Esophagus squamous epithelium (tissue), 5 donors: ENCODE results near the gene CDIPT. TPM values are rescaled to one million over a fixed set of nuclear protein-coding genes. Genes with fewer than 3 reads are reported as not detected.

ENCODE experiments used
- DNase-seq: peaks from one replicate; lab custom pipeline; 2025; lab: John Stamatoyannopoulos, UW
- H3K27ac ChIP-seq, 4 donors: fragments of 200-600 bp; sonication (generic); one replicate each; pipeline ENCODE4 v1.5.1; 2016 to 2019; ENCODE audit warnings: mild to moderate bottlenecking in 1 of 4
- H3K27me3 ChIP-seq, 4 donors: fragments of 200-600 bp; sonication (generic); 1 replicate in 3 of 4; 2 replicates in 1 of 4; pipeline versions ENCODE4 v1.5.1 to v1.6.0; 2017 to 2021; ENCODE audit warnings: antibody characterized with exemption in 1 of 4
- H3K36me3 ChIP-seq, 3 donors: fragments of 200-600 bp; sonication (generic); one replicate each; pipeline ENCODE4 v1.5.1; 2016 to 2019
- H3K4me1 ChIP-seq, 3 donors: fragments of 200-600 bp; sonication (generic); one replicate each; pipeline ENCODE4 v1.5.1; 2017 to 2019
- H3K4me3 ChIP-seq, 4 donors: fragments of 200-600 bp; sonication (generic); 1 replicate in 3 of 4; 2 replicates in 1 of 4; pipeline ENCODE4 v1.5.1; 2016 to 2019; ENCODE audit warnings: mild to moderate bottlenecking in 2 of 4, moderate library complexity in 1 of 4
- H3K9me3 ChIP-seq, 3 donors: fragments of 200-600 bp; sonication (generic); one replicate each; pipeline ENCODE4 v1.5.1; 2016 to 2019
- POLR2A ChIP-seq, 4 donors: fragments of 450-650 bp; IDR thresholded peaks; one replicate each; pipeline ENCODE4 v1.6.1; 2017; ENCODE audit warnings: antibody characterized with exemption in 4 of 4, mild to moderate bottlenecking in 4 of 4, moderate library complexity in 3 of 4
- WGBS, 2 donors: methylation state at CpG; one replicate each; pipeline ENCODE4 v1.1.5; 2018; 5-methylcytosine and 5-hydroxymethylcytosine counted together
- intact Hi-C: fragments of 100-400 bp; cut with DNase I; formaldehyde crosslinking; loops from one replicate; pipeline ENCODE4 v1.15.0; 2022
- total RNA-seq, 4 donors: library from RNA; depleted of rRNA; stranded (reverse); fragments of >200 nt; gene quantifications; one replicate each; pipeline ENCODE4 v1.1.0, GENCODE V29; 2016
- TF ChIP-seq, protein P1 (sequence below), 6 experiments: fragments of 450-650 bp in 4 of 6; fragments of 200-600 bp in 2 of 6; sonication (generic) in 2 of 6; IDR thresholded peaks; one replicate each; pipeline ENCODE4 v1.5.1; 2016 to 2019; ENCODE audit warnings: antibody characterized with exemption in 6 of 6, mild to moderate bottlenecking in 4 of 6, moderate library complexity in 4 of 6
- donor health status: DM: yes; HTN: yes; CAD: no.

The CDIPT gene
- total RNA-seq, 4 donors from 2014 or later: 34.6 to 78.8 (median 44.6) TPM

DNA sequence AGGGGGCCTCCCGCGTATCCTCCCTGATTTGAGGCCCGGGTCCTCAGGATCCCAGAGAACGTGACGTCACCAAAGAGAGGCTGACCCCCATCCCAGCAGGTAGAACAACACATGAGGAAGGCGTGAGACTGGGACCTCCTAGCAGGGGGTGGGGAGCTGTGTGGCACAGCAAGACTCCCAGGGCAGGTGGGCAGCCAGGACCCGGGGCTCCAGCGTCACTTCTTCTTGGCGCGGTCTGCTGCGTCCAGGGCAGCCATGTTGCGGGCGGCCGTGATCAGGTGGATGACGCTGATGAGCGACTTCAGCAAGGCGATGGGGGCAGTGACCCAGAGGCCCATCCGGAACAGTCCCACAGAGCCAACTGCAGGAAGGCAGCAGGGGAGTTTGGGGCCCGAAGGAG lies 4.1 kb downstream of the CDIPT start:
- Histone ChIP-seq H3K4me3 (no peak overlapping the region), H3K36me3 (peaks cover 19 to 33% (median 22%) of the 10 kb centered on the region in 3 donors), H3K9me3 (no peaks in the 10 kb centered on the region), H3K4me1 (peaks cover 16 to 32% (median 19%) of the 10 kb centered on the region in 3 donors), H3K27me3 (no peaks in the 10 kb centered on the region), H3K27ac (no peak overlapping the region)
- intact Hi-C loops: no loop called here
- no peak for DNase-seq
- TF ChIP-seq, protein P1, sequence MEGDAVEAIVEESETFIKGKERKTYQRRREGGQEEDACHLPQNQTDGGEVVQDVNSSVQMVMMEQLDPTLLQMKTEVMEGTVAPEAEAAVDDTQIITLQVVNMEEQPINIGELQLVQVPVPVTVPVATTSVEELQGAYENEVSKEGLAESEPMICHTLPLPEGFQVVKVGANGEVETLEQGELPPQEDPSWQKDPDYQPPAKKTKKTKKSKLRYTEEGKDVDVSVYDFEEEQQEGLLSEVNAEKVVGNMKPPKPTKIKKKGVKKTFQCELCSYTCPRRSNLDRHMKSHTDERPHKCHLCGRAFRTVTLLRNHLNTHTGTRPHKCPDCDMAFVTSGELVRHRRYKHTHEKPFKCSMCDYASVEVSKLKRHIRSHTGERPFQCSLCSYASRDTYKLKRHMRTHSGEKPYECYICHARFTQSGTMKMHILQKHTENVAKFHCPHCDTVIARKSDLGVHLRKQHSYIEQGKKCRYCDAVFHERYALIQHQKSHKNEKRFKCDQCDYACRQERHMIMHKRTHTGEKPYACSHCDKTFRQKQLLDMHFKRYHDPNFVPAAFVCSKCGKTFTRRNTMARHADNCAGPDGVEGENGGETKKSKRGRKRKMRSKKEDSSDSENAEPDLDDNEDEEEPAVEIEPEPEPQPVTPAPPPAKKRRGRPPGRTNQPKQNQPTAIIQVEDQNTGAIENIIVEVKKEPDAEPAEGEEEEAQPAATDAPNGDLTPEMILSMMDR (IDR thresholded peaks at IDR 0.05): no peak
- no peak for TF ChIP-seq POLR2A (IDR thresholded peaks at IDR 0.05)
- 80 to 90% methylated on average over 2 to 14 of the region's 19 CpGs for WGBS, 2 donors

DNA sequence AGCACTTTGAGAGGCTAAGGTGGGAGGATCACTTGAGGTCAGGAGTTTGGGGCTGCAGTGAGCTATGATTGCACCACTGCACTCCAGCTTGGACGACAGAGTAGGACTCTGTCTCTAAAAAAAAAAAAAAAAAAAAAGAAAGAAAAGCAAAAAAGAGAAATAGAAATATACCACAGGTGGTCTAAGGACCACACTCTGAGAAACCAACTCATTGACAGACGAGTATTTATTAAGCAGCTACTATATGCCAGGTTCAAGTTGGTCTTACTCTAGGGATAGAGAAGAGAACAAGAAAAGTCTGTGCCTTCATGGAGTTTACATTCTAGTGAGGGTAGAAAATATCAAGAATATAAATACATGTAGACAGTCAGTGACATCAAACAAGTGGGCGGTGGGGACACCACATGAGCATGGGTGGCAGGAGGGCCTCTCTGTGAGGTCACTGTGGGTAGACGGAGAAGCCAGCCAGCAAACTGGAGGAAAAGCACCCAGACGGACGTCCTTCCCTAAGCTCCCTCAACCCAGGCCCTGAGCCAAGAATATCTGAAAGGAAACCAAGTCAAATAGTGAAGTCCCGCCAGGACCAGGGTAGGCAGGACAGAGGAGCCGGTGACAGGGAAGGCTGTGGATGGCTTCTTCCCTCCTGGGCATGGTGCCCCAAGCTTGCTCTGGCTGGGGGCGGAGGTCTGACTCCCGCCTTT lies 4.7 kb downstream of the CDIPT start:
- Histone ChIP-seq H3K36me3 (peaks cover 19 to 33% (median 22%) of the 10 kb centered on the region in 3 donors), H3K4me1 (peaks cover 10 to 26% (median 14%) of the 10 kb centered on the region in 3 donors), H3K27me3 (no peaks in the 10 kb centered on the region), H3K9me3 (no peaks in the 10 kb centered on the region), H3K27ac (no peak overlapping the region), H3K4me3 (no peak overlapping the region)
- DNase-seq: no peak
- intact Hi-C loops: no loop called here
- TF ChIP-seq POLR2A (IDR thresholded peaks at IDR 0.05): no peak
- TF ChIP-seq, protein P1 (IDR thresholded peaks at IDR 0.05): no peak
- 68% methylated on average over 7 of the region's 10 CpGs for WGBS, 2 donors

DNA sequence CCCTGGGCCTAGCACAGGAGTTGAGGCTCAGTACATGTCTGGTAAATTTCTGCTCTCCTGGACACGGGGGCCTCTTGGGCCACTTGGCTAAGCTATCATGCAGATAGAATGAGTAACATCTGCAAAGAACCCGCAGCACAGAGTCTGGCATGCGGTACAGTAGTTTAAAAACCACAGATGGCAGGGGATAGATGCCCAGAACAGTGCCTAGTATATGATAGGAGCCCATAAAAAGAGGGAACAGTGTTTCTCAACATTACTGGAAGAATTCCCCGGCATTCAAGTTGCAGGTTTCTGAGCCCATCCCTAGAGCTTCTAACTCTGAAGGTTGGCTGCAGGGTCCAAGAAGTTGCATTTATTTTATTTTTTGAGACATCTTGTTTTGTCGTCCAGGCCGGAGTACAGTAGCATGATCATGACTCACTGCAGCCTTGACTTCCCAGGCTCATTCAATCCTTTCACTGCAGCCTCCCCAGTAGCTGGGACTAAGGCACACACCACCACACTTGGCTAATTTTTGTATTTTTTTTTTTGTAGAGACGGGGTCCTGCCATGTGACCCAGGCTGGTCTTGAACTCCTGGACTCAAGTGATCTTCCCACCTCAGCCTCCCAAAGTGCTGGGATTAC lies 5.8 kb downstream of the CDIPT start:
- WGBS, 2 donors: 64 to 79% methylated on average over 3 to 7 of the region's 7 CpGs
- intact Hi-C loops: no loop called here

DNA sequence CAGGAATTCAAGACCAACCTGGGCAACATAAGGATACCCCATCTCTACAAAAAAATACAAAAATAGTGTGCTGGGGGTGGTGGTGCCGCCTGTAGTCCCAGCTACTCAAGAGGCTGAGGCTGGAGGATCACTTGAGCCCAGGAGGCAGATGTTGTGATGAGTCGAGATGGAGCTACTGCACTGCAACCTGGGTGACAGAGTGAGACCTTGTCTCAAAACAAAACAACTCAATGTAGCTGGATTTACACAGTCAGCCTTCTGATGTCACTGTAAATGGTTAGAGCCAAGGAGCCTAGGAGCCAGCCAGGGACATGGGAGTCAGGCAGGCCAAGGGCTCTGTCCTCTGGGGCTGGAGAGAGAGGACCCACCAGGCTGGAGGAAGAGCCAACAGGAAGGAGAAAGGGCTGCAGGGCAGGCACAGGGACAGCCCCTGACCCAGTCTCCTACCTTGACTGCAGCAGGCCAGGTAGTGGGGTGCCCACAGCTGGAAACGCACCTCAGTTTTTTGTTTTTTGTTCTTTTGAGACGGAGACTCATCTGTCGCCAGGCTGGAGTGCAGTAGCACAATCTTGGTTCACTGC lies 8.4 kb downstream of the CDIPT start:
- peaks cover 0 to 6% (median 0%) of the 10 kb centered on the region in 3 donors for H3K4me1 ChIP-seq
- H3K27me3 ChIP-seq: no peaks in the 10 kb centered on the region
- peaks cover 8 to 15% (median 11%) of the 10 kb centered on the region in 3 donors for H3K36me3 ChIP-seq
- intact Hi-C loops: no loop called here
- H3K4me3 ChIP-seq: no peak overlapping the region
- WGBS, 2 donors: 79 to 81% methylated on average over 4 to 5 of the region's 5 CpGs
- no peaks in the 10 kb centered on the region for H3K9me3 ChIP-seq
- no peak overlapping the region for H3K27ac ChIP-seq
- TF ChIP-seq, protein P1 (IDR thresholded peaks at IDR 0.05): no peak
- TF ChIP-seq POLR2A (IDR thresholded peaks at IDR 0.05): no peak
- DNase-seq: no peak

More for the DNA sequence above, 5.8 kb downstream of the CDIPT start:
- no peak overlapping the region for H3K27ac ChIP-seq
- H3K4me1 ChIP-seq: peaks cover 9 to 26% (median 14%) of the 10 kb centered on the region in 3 donors
- no peaks in the 10 kb centered on the region for H3K27me3 ChIP-seq
- TF ChIP-seq, protein P1 (IDR thresholded peaks at IDR 0.05): no peak
- no peak for TF ChIP-seq POLR2A (IDR thresholded peaks at IDR 0.05)
- no peak overlapping the region for H3K4me3 ChIP-seq
- no peaks in the 10 kb centered on the region for H3K9me3 ChIP-seq
- no peak for DNase-seq
- H3K36me3 ChIP-seq: peaks cover 19 to 33% (median 22%) of the 10 kb centered on the region in 3 donors

DNA sequence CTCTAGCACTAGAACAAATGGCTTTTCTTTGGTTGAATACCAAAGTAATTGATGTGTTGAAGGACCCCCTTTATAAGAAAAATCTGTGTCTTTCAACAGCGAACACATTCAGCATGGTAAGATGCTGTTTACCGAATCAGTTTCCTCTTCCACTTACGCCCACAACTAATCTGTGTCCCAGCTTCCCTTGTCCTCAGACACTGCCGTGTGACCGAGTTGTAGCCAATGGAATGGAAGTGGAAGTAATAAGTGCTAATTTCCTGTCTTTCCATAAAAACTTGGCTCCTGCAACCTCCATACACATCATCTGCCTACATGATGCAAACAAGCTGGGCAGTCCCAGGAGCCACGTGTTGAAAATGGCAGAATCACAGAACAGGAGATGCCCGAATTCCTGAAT lies 10.4 kb downstream of the CDIPT start:
- no peak for DNase-seq

More for the DNA sequence above, 10.4 kb downstream of the CDIPT start:
- H3K4me1 ChIP-seq: peaks cover 0 to 6% (median 0%) of the 10 kb centered on the region in 3 donors
- no peaks in the 10 kb centered on the region for H3K27me3 ChIP-seq
- WGBS, 2 donors: 54 to 57% methylated on average over 7 of the region's 7 CpGs
- peak overlapping the region in 1 of 4 donors; percentile 66 for H3K27ac ChIP-seq
- H3K36me3 ChIP-seq: peaks cover 2 to 14% (median 4%) of the 10 kb centered on the region in 3 donors
- intact Hi-C loops: no loop called here
- H3K4me3 ChIP-seq: no peak overlapping the region
- no peaks in the 10 kb centered on the region for H3K9me3 ChIP-seq
- TF ChIP-seq, protein P1 (IDR thresholded peaks at IDR 0.05): no peak
- TF ChIP-seq POLR2A (IDR thresholded peaks at IDR 0.05): no peak
